OCI-LY7 (cell line): ENCODE results near the gene TDRD9.

Experiments
- CTCF ChIP-seq: fragments of 200-600 bp; sonication (generic); conservative IDR thresholded peaks from 2 replicates; pipeline ENCODE4 v1.5.1; 2014; ENCODE audit warnings: mild to moderate bottlenecking, antibody characterized with exemption, low read length, moderate library complexity, mixed read lengths
- EZH2phosphoT487 ChIP-seq: fragments of 200-600 bp; sonication (generic); IDR thresholded peaks from 2 replicates; pipeline ENCODE4 v1.6.1; 2018; ENCODE audit warnings: low read depth, borderline replicate concordance, mild to moderate bottlenecking, mixed run types, antibody characterized with exemption, low read length, moderate library complexity, mixed read lengths

- TF ChIP-seq CTCF (no peak), EZH2phosphoT487 (no peak)
Measured at GRCh38 chr14:104101651-104102281, 173.5 kb downstream of the TDRD9 start.
